ENCODE measurements around the gene SURF6. TPM values are rescaled to one million over a fixed set of nuclear protein-coding genes. Genes with fewer than 3 reads are reported as not detected.

Gene SURF6
- total RNA-seq, 2 experiments from 2014 or later = 19.2 to 27.8 TPM

GRCh38 chr9:133352635-133353340 lies 16.8 kb upstream of the SURF6 start:
- intact Hi-C loops (cut with micrococcal nuclease; ENCODE audit: unreplicated experiment) = loop anchor here (5.0 kb wide), 1 partner anchor 125 kb away; the partner anchor contains the start of gene SLC2A6
- ChIA-PET CTCF (ENCODE audit: unreplicated experiment) (no interaction called here), POLR2A (interaction anchor here (1.9 kb wide), 1 partner anchor 22 kb away, joined by 4 read pairs; no protein-coding TSS in a partner anchor)
- Histone ChIP-seq H3K4me2 (ENCODE audit: low read length) (peak overlapping the region; percentile 13; the same call in 1 of the 2 replicates), H3K4me3 (ENCODE audit: low read depth, low read length, poor library complexity, severe bottlenecking) (no peak overlapping the region), H2AFZ (ENCODE audit: low read length) (no peak overlapping the region), H3K9me2 (ENCODE audit: insufficient read depth, low read length) (no peaks in the 10 kb centered on the region), H4K20me1 (ENCODE audit: insufficient read depth, low read length) (peaks cover 17% of the 10 kb centered on the region), H3K27ac (ENCODE audit: low read depth, low read length, poor library complexity, severe bottlenecking) (peak overlapping the region; percentile 16), H3K79me2 (ENCODE audit: insufficient read depth, low read depth, low read length) (peaks cover 35% of the 10 kb centered on the region), H3K9me3 (ENCODE audit: low read length) (no peaks in the 10 kb centered on the region), H3K36me3 (ENCODE audit: insufficient read depth, low read length) (peaks cover 61% of the 10 kb centered on the region), H3K4me1 (ENCODE audit: insufficient read depth, low read length, poor library complexity, severe bottlenecking) (peaks cover 54% of the 10 kb centered on the region)
- no TSS peak for BruUV-seq (replicated peaks)
- TF ChIP-seq CTCF (conservative IDR thresholded peaks at IDR 0.05; ENCODE audit: low read length) (no peak), EZH2phosphoT487 (IDR thresholded peaks at IDR 0.05; ENCODE audit: borderline replicate concordance, low read depth, low read length) (no peak)
- peak; percentile 18 for DNase-seq (ENCODE audit: low spot score)

- peak; percentile 63 for DNase-seq (ENCODE audit: low spot score)
- peak overlapping the region; percentile 16 for H3K27ac ChIP-seq (ENCODE audit: low read depth, low read length, poor library complexity, severe bottlenecking)
- H3K79me2 ChIP-seq (ENCODE audit: insufficient read depth, low read depth, low read length) = peaks cover 40% of the 10 kb centered on the region
- CTCF ChIA-PET (ENCODE audit: unreplicated experiment) = no interaction called here
- intact Hi-C loops (cut with micrococcal nuclease; ENCODE audit: unreplicated experiment) = loop anchor here (5.0 kb wide), 1 partner anchor 125 kb away; the partner anchor contains the start of gene SLC2A6
- TF ChIP-seq EZH2phosphoT487 (IDR thresholded peaks at IDR 0.05; ENCODE audit: borderline replicate concordance, low read depth, low read length) = no peak
- peak; percentile 75 for TF ChIP-seq CTCF (conservative IDR thresholded peaks at IDR 0.05; ENCODE audit: low read length)
- H3K36me3 ChIP-seq (ENCODE audit: insufficient read depth, low read length) = peaks cover 61% of the 10 kb centered on the region
- no peaks in the 10 kb centered on the region for H3K9me2 ChIP-seq (ENCODE audit: insufficient read depth, low read length)
- H4K20me1 ChIP-seq (ENCODE audit: insufficient read depth, low read length) = peaks cover 17% of the 10 kb centered on the region
- H3K4me3 ChIP-seq (ENCODE audit: low read depth, low read length, poor library complexity, severe bottlenecking) = no peak overlapping the region
- H3K4me2 ChIP-seq (ENCODE audit: low read length) = peak overlapping the region; percentile 13; the same call in 1 of the 2 replicates
- H3K4me1 ChIP-seq (ENCODE audit: insufficient read depth, low read length, poor library complexity, severe bottlenecking) = peaks cover 47% of the 10 kb centered on the region
- no peak overlapping the region for H2AFZ ChIP-seq (ENCODE audit: low read length)
- BruUV-seq (replicated peaks) = no TSS peak
- POLR2A ChIA-PET = no interaction called here
- H3K9me3 ChIP-seq (ENCODE audit: low read length) = no peaks in the 10 kb centered on the region
Observed at GRCh38 chr9:133351908-133352634, 16.1 kb upstream of the SURF6 start.

All from OCI-LY7 (cell line).